ENCODE measurements around the gene SNTB2.
A peak's percentile ranks its signal among the peaks of the same experiment; 100 is the strongest.
"Not testable (repeated sequence)": the region's sequence is repeated elsewhere in the genome, so short reads cannot be mapped to it uniquely, and the experiment has no call there.

SNTB2 gene

DNA sequence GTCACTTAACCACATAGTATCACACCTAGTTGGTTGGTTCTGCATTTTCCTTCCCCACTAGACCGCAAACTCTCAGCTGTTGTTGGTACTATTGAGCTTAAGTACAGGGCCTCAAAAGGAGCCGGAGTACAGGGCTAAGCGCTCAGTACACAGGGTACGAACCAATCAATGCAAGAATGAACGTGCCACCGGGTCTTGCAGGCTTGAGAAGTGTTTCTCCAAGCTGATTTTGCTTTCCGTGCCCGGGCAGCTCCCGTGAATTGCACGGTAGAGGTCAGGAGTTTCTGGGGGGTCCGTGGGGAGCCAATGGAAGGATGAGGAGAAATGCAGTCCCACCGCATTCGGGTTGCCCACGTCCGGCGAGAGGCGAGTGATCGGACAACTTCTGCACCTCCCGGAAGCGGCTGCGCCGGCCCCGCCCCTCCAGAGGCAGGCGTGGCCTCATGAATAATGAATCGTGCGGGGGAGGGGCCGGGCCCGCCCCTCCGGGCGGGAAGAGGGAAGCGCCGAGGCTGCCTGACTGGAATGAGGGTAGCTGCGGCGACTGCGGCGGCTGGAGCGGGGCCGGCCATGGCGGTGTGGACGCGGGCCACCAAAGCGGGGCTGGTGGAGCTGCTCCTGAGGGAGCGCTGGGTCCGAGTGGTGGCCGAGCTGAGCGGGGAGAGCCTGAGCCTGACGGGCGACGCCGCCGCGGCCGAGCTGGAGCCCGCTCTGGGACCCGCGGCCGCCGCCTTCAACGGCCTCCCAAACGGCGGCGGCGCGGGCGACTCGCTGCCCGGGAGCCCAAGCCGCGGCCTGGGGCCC is at the start of gene SNTB2:
Gene SNTB2 (plus strand): TSS at position 523 of the 804 bp plus-strand sequence. CDS start 3 bp downstream, at position 526.
- peak; percentile 96 for DNase-seq (ENCODE audit: low spot score)

DNA sequence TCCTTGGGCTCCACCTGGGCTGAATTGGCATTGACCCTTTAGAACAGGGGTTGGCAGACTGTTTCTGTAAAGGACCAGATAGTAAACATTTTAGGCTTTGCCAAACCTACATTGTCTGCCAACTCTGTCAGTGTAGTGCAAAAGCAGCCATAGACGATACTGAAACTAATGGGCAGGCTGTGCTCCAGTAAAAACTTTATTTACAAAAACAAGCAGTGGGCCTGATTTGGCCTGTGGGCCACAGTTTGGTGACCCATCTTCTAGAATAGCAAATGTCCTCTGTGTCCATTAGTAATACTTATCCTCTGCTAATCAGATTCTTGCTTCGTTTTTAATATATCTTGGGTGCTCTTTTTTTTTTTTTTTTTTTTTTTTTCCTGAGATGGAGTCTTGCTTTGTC is 48.4 kb upstream of the SNTB2 start:
- no peak for DNase-seq (ENCODE audit: low spot score)

DNA sequence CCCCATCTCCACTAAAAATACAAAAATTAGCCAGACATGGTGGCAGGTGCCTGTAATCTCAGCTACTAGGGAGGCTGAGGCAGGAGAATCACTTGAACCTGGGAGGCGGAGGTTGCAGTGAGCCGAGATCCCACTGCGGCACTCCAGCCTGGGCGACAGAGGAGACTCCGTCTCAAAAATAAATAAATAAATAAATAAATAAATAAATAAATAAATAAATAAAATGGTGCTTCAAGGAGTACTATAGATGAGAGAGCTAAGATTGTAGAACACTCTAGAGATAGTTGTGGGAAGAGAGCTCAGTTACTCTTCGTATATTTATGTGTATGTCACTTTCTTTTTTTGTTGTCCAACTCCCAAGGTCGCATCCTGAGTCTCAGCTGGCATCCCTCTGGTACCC is 47.5 kb upstream of the SNTB2 start:
- DNase-seq (ENCODE audit: low spot score), result not testable (repeated sequence)

DNA sequence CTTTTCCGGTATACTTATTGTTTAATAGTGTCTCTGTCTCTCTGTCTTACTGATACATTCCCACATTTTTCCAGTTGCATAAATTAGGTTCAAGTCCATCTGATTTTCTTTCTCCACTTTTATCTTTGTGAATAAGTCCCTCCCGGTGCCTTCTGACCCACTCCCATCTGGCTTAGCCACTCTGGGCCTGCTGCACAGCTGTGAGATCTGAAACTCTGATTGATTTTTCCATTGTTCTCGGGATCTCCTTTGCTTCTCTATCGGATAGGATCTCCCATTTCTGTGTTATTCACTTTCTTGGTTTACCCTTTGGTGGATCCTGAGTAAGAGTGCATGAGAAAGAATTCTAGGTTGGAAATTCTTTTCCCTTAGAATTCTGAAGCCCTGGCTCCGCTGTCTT is 46.0 kb upstream of the SNTB2 start:
- no peak for DNase-seq (ENCODE audit: low spot score)

DNA sequence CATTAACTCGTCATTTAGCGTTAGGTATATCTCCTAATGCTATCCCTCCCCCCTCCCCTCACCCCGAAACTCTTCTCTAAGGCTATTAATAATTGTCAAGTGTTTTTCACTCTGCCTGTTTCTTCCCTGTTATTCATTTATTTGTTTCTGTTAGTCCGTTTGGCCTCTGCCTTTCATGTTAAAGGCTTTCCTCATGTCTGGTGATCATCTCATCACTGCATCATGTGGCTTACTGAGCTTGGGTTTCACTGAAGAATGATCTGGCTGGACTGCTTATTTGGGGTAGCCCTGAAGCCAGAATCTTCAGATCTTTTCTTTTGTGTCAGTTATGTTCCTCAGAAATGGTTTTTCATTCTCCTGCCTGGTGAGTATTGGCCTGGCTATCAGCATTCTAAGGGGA is 45.0 kb upstream of the SNTB2 start:
- no peak for DNase-seq (ENCODE audit: low spot score)

DNA sequence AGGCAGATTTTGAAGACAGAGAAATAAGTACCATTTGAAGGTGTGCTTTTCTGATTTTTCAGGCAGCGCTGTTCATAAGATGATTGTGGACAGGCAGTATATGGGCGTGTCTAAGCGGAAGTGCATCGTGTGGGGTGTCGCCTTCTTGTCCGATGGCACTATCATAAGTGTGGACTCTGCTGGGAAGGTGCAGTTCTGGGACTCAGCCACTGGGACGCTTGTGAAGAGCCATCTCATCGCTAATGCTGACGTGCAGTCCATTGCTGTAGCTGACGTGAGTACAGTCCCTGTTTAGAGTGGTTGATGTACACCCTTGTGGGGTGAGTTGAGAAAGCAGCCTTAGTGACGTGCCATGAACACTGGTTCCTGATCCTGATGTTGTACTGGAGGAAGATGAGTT is 43.8 kb upstream of the SNTB2 start:
- DNase-seq (ENCODE audit: low spot score), result no peak

DNA sequence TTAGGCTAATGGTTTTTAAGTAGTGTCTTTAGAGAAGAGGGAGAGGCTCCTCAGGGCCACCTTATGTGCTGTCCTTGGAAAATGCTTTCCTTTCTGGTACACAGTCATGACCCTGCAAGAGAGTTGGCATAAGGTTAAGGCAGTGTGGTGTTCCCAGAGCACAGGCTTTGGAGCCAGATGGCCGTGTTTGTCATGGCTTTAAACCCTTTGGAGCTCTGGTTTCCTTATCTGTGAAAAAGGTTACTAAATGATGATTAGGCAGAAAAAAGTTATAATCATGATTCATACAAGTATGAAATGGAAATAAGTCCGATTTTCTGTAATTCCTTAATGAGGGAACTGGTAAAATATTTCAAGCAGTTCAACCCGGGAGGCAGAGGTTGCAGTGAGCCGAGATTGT is 41.3 kb upstream of the SNTB2 start:
- no peak for DNase-seq (ENCODE audit: low spot score)

DNA sequence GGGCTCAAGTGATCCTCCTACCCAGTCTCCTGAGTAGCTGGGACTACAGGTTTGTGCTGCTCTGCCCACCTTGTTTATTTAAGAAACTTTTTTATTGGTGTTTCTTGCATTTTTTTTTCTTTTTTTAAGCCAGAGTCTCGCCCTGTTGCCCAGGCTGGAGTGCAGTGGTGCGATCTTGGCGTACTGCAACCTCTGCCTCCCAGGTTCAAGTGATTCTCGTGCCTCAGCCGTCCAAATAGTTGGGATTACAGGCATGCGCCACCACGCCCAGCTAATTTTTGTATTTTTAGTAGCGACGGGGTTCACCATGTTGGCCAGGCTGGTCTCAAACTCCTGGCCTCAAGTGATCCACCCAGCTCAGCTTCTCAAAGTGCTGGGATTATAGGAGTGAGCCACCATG is 37.3 kb upstream of the SNTB2 start:
- DNase-seq (ENCODE audit: low spot score), result not testable (repeated sequence)

DNA sequence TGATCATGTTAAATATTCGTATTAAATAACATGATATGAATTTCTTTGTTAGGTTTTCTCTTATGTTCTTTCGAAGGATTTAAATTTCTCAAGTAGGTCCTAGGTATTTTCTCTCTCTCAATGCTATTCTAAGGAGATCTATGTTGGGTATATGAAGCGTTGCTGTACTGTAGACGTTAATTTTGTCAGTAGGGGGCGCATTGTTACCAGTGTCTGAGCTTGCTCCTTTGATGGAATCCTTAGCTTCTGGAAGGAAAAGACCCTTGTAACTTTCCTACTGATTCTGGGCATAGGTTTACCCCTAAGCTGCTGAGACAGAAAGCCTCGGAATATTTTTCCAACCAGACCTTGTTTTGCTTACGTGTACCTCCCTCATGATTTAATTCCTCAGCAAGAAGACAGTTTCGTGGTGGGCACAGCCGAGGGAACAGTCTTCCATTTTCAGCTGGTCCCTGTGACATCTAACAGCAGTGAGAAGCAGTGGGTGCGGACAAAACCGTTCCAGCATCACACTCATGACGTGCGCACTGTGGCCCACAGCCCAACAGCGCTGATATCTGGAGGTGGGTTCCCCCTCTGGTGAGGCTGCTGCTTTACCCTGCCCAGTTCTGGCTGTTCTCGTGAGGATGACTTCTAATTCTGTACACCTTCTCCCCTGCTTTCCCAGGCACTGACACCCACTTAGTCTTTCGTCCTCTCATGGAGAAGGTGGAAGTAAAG is 36.7 kb upstream of the SNTB2 start:
- DNase-seq (ENCODE audit: low spot score), result peak; percentile 79

DNA sequence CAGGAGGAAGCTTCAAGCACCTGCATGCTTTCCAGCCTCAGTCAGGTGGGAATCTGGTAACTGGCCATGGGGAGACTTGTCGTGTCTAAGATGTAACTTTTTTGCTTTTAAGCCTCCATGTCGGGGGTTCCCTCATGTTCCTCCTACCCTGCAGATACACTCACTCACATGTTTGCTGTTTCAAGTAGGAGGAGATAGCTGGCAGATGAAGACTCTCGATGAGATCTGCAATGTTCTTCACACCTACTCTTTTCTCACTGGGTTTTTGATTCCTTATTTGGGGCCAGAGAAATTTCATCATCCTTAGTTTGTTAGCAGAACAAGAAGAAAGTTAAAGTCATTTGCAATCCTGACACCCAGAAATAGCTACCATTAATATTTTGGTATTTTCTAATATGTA is 29.8 kb upstream of the SNTB2 start:
- no peak for DNase-seq (ENCODE audit: low spot score)

DNA sequence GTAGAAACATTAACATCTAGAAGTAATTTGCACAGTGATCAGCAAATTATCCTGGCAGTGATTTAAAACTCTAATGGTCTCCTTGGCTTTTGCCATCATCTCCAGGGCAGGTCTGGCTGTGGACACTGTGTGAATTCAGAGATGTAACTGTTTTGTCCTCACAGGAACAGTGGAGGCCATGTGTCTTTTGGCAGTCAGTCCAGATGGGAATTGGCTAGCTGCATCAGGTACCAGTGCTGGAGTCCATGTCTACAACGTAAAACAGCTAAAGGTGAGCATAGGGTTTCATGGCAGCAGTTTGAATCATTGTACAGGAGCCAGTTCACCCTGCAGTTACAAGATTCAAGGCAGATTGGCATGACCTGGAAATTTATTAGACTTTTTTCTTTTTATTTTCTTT is 26.8 kb upstream of the SNTB2 start:
- no peak for DNase-seq (ENCODE audit: low spot score)

DNA sequence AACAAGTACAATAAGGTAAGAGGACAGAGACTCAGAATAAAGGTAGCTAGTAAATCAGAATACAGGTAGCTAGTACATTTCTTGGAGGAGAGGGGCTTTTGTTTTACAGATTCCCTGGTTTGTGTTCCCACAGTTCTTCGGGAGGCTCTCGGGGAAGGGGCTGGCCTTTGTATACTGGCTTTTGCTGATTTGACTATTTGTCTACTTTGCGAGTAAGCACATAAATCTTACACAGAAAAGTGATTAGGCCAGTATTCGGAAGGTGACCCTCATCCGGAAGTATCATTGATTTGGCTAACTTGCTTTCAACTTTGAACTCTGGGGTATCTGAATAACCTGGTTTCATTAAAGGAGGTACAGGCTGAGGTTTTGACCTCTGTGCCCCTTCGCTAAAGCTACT is 21.4 kb upstream of the SNTB2 start:
- DNase-seq (ENCODE audit: low spot score), result no peak

DNA sequence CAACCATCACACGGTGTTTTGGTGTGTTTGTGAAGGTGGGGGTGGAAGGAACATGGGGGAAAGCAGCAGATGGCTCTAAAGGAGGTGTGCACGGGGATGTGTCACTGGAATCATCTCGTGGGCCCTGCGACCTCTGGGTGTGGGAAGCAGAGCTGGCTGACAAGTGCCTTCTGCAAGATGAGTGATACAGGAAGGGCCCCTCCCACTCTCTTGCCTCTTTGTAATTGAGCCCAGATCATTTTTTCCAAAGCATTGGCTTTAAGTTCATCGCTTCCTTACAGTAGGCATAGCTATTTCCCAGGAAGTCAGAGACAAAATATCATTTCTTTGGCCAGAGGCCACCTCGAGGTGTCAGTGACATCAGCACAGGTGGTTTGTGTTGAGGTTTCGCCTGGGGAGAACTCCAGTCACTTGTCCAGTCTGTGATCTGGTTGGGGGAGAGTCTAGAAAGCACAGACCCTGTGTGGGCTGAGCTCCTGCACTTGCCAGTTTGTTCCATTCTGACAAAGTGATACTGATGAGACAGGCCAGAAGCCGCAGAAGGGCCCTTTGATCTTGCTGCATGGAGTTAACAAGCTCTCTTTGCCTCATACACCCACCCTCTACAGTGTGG is 20.6 kb upstream of the SNTB2 start:
- peak; percentile 70 for DNase-seq (ENCODE audit: low spot score)

DNA sequence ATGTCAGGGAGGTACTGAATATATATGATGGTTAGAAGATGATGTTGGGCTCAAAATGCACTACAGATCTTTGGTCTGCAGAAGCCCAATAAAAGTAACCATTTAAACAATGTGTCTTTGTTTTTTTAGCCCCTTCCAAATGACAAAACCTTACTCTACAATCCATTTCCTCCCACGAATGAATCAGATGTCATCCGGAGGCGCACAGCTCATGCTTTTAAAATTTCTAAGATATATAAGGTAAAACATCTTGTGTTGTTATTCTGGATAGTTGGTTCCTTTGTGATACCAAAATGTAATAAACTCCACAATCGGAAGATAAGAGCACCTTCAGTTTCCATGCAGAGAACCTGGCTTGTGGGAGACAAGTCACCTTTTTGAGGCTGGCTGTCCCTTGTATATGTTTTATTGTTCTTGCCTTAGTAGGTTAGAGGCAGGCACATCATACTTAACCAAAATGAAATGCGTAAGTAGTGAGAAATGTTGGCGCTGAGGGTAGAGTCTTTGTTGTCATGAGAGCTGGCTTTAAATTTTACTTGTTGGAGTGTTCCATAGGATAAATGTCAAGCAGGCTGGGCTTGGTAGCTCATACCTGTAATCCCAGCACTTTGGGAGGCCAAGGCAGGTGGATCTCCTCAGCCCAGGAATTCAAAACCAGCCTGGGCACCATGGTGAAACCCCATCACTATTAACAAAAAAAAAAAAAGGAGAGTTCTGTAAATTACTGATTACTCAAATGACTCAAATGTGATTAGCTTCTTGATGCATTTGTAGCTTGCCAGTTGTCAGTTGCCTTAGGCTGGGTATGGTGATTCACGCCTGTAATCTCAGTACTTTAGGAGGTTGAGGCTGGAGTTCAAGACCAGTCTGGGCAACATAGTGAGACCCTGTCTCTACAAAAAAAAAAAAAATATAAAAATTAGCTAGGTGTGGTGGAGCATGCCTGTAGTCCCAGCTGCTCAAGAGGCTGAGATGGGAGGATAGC is 19.7 kb upstream of the SNTB2 start:
- no peak for DNase-seq (ENCODE audit: low spot score)

DNA sequence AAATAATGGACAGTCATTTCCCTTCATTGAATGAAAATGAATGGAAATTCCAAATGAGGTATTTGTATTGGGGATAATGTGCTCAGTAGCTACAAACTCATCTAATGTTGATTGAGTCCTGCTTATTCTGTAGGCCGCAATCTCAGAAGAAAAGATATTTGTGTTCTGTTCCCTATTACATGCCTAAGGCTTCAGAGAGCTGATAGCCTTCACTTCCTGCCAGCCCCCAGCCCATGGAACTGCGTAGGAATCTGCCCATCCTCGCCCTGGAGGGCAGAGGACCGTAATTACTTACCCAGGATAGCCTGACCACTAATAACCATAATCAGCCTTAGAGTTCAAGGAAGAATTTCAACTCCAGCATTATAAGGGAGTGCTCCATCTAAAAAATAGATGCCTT is 17.9 kb upstream of the SNTB2 start:
- no peak for DNase-seq (ENCODE audit: low spot score)

DNA sequence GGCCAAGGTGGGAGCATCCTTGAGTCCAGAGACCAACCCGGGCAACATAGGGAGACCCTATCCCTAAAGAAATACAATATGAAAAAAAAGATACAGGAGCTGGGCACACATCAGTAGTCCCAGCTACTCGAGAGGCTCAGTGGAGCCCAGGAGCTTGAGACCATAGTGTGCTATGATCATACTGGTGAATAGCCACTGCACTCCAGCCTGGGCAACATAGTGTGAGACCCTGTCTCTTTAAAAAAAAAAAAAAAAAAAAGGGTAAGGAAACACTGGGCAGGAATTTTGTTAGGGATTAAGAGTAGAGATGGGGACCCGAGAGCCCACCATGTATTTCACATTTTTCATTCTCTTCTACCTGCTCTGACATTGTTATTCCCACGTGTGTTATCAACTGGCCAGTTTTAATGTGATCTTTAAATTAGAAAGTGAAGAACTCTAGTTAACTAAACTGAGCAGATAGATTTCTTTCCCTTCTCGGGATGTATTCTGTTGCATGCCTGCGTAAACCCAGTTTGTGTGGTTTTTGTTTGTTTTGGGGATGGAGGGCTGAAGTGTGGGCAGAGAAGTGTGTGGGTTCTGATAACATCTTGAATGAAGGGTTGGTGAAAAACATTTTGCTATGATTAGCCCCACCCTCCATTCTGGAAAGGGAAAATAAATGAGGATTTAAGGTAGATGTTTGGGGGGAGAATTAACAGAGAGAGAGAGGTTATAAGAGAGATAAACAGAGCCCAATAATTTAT is 17.2 kb upstream of the SNTB2 start:
- no peak for DNase-seq (ENCODE audit: low spot score)

DNA sequence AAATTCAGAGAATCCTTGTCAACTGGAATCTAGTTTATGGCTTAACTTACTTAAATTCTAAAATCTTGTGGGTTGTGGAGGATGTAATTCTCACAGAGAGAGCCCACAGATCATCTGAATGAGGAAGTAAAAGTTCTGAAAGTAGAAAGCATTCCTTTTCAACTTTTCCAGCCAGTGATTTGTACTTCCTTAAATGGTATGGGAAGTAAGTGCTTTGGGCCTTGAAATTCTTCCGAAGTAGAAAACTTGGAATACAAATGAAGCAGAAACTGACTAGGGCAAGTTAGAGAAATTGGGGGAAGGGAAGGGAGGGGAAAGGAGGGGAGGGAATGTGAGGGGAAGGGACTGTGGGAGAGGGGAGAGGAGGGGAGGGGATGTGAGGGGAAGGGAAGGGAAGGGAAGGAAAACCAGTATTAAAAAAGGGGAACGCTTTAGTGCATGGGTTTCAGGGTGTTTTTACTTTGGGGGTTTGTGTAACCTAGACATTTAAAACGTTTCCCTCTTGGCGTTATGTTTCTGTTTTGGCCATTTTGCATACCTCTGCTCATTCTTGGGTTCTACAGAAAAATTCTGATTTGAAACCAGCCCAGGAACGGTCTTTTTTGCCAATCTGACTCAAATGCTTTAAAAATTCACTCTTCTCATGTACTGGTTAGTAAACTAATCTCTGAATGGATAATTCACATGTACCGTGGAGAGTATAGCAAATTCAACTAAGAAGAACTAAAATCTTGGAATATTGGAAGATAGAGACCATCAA is 15.5 kb upstream of the SNTB2 start:
- peak; percentile 63 for DNase-seq (ENCODE audit: low spot score)

DNA sequence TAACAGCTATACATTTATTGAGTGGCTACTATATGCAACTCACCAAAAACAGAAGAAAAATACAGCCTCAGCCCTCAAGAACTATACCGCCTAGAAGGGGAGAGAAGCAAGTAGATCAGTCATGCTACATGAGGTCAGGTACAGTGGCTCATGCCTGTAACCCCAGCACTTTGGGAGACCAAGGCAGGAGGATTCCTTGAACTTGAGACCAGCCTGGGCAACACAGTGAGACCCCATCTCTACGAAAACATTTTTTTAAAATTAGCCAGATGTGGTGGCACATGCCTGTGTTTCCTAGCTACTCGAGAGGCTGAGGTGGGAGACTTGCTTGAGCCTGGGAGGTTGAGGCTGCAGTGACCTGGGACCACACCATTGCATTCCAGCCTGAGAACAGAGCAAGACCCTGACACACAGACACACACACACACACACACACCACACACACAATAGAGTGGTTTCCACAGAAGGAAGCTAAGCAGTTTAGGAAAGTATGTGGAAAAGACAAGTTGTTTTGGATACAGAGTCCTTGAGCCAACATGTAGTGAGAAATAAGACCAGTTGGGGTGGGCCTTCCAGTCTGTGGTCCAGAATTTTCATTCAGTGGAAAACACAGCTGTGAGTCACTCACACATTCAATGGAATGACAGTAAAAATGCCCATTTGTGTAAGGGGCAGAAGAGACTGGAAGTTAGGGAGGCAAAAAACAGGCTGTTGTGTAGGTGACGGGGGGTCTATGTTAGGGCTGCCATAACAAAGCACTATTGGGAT is 10.7 kb upstream of the SNTB2 start:
- DNase-seq (ENCODE audit: low spot score), result peak; percentile 46

DNA sequence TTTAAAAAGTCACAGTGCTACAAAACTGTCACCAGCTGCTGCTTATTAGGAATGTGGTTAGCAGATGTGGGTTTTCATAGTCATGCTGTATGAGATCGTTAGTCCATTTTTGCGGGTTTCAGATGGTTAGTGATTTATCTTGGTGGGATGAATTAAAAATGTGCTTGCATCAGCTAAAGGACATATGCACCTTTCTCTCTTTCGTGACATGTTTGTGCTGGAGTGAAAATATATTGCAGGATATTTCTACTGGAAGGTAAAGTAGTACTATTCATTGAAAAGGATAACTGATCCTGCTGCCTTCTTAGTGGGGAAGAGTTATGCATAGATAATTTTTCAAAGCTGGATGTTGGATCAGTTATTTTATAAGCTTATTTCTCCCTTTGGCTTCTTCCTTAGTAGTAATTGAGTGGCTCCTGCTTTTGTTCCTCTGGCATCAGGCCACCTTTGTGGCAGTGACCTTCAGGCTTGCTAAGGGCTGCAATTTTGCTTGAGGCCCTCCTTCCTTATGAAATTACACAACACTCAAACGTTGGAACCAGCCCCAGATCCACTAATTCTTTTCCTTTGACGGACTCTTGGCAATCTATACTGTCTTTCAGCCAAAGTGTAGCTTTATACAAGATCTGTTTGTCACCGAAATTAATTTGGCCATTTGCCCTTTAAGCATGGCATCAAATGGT is 7.5 kb upstream of the SNTB2 start:
- DNase-seq (ENCODE audit: low spot score), result peak; percentile 64
